HepG2 (cell line): ENCODE data around the gene TPM3. TPM values are rescaled to one million over a fixed set of nuclear protein-coding genes. Genes with fewer than 3 reads are reported as not detected.

Experiments used
- ARNTL ChIP-seq: sonication (generic); formaldehyde crosslinking; IDR thresholded peaks from 2 replicates; pipeline ENCODE4 v1.4.0; 2020; ENCODE audit warnings: mild to moderate bottlenecking, missing genetic modification reagents
- ERF ChIP-seq: IDR thresholded peaks from 2 replicates; pipeline ENCODE4 v1.6.1; 2018; ENCODE audit warnings: missing biosample characterization, missing genetic modification reagents
- HOXD1 ChIP-seq: sonication (generic); formaldehyde crosslinking; IDR thresholded peaks from 2 replicates; pipeline ENCODE4 v1.5.0; 2020; ENCODE audit warnings: missing genetic modification reagents
- KDM3A ChIP-seq: IDR thresholded peaks from 2 replicates; pipeline ENCODE4 v1.6.1; 2018; ENCODE audit warnings: low read depth, missing compliant biosample characterization
- KLF9 ChIP-seq: IDR thresholded peaks from 2 replicates; pipeline ENCODE4 v1.6.1; 2016; ENCODE audit warnings: low read depth
- MXD4 ChIP-seq: IDR thresholded peaks from 2 replicates; pipeline ENCODE4 v1.6.1; 2016; ENCODE audit warnings: mild to moderate bottlenecking, missing biosample characterization, missing genetic modification reagents
- NRL ChIP-seq: sonication (generic); formaldehyde crosslinking; IDR thresholded peaks from 2 replicates; pipeline ENCODE4 v1.5.0; 2020; ENCODE audit warnings: missing genetic modification reagents, mild to moderate bottlenecking, moderate library complexity, borderline replicate concordance
- RARA ChIP-seq: IDR thresholded peaks from 2 replicates; pipeline ENCODE4 v1.6.1; 2016; ENCODE audit warnings: missing genetic modification reagents, missing compliant biosample characterization
- SALL2 ChIP-seq: sonication (generic); formaldehyde crosslinking; IDR thresholded peaks from 2 replicates; pipeline ENCODE4 v1.8.1; 2023; ENCODE audit warnings: mild to moderate bottlenecking, missing genetic modification reagents, inconsistent platforms
- SMAD3 ChIP-seq: sonication (generic); formaldehyde crosslinking; IDR thresholded peaks from 2 replicates; pipeline ENCODE4 v1.4.0; 2020; ENCODE audit warnings: missing genetic modification reagents
- THAP11 ChIP-seq: IDR thresholded peaks from 2 replicates; pipeline ENCODE4 v1.6.1; 2016; ENCODE audit warnings: missing biosample characterization, missing genetic modification reagents
- ZFX ChIP-seq: sonication (generic); formaldehyde crosslinking; IDR thresholded peaks from 2 replicates; pipeline ENCODE4 v1.4.0; 2020; ENCODE audit warnings: mild to moderate bottlenecking, low read depth, missing genetic modification reagents, moderate library complexity
- ZNF24 ChIP-seq: fragments of 450-650 bp; IDR thresholded peaks from 2 replicates; pipeline ENCODE4 v1.6.1; 2017; ENCODE audit warnings: antibody characterized with exemption, mild to moderate bottlenecking
- ZNF253 ChIP-seq: sonication (generic); formaldehyde crosslinking; IDR thresholded peaks from 2 replicates; pipeline ENCODE4 v1.8.0; 2022; ENCODE audit warnings: mild to moderate bottlenecking, missing genetic modification reagents, borderline replicate concordance
- ZNF296 ChIP-seq: sonication (generic); formaldehyde crosslinking; conservative IDR thresholded peaks from 2 replicates; pipeline ENCODE4 v1.5.0; 2020; ENCODE audit warnings: mild to moderate bottlenecking, missing genetic modification reagents
- ZNF552 ChIP-seq: sonication (generic); formaldehyde crosslinking; IDR thresholded peaks from 2 replicates; pipeline ENCODE4 v1.9.0; 2022; ENCODE audit warnings: missing genetic modification reagents, mild to moderate bottlenecking, borderline replicate concordance
- ZNF567 ChIP-seq: sonication (generic); formaldehyde crosslinking; IDR thresholded peaks from 2 replicates; pipeline ENCODE4 v1.8.1; 2023; ENCODE audit warnings: mild to moderate bottlenecking, missing genetic modification reagents, borderline replicate concordance
- ZNF614 ChIP-seq: IDR thresholded peaks from 2 replicates; pipeline ENCODE4 v1.6.1; 2018; ENCODE audit warnings: missing biosample characterization, missing genetic modification reagents, inconsistent platforms, borderline replicate concordance
- ZNF616 ChIP-seq: sonication (generic); formaldehyde crosslinking; IDR thresholded peaks from 2 replicates; pipeline ENCODE4 v1.5.0; 2020; ENCODE audit warnings: low read depth, mild to moderate bottlenecking, missing genetic modification reagents
- ZNF652 ChIP-seq: IDR thresholded peaks from 2 replicates; pipeline ENCODE4 v1.6.1; 2016; ENCODE audit warnings: low read depth, borderline replicate concordance
- polyA plus RNA-seq, 8 experiments: library from polyadenylated mRNA; depleted of rRNA in 3 of 8; stranded (reverse) in 7 of 8; unstranded in 1 of 8; fragments of >200 nt; fragmentation: Illumina TruSeq in 4 of 8; extraction: Trizol in 4 of 8; gene quantifications; 2 replicates each; pipeline versions ENCODE4 v1.2.1 to v1.2.3, GENCODE V29; 2011 to 2016; ENCODE audit warnings: low read depth in 4 of 8, missing spikeins in 1 of 8, mixed read lengths in 1 of 8; ENCODE audit not compliant: insufficient read depth in 1 of 8
- total RNA-seq, 5 experiments: library from RNA; depleted of rRNA; stranded (reverse); fragments of >200 nt; fragmentation: Illumina TruSeq; extraction: Trizol; gene quantifications; 2 replicates each; pipeline ENCODE4 v1.2.3, GENCODE V29; 2016; ENCODE audit warnings: low read depth in 1 of 5
- TF ChIP-seq, protein P1 (sequence below): sonication (generic); formaldehyde crosslinking; IDR thresholded peaks from 2 replicates; pipeline ENCODE4 v1.5.0; 2020; ENCODE audit warnings: missing genetic modification reagents, mild to moderate bottlenecking, borderline replicate concordance
- TF ChIP-seq, protein P2 (sequence below): sonication (generic); formaldehyde crosslinking; IDR thresholded peaks from 2 replicates; pipeline ENCODE4 v1.8.0; 2022; ENCODE audit warnings: missing genetic modification reagents, low read depth, mild to moderate bottlenecking, borderline replicate concordance
- TF ChIP-seq, protein P3 (sequence below): sonication (generic); formaldehyde crosslinking; IDR thresholded peaks from 2 replicates; pipeline ENCODE4 v1.9.0; 2022; ENCODE audit warnings: missing genetic modification reagents, mild to moderate bottlenecking, borderline replicate concordance
- TF ChIP-seq, protein P4 (sequence below): sonication (generic); formaldehyde crosslinking; IDR thresholded peaks from 2 replicates; pipeline ENCODE4 v1.4.0; 2020; ENCODE audit warnings: missing genetic modification reagents

The TPM3 gene
- total and polyA plus RNA-seq, 2 of the 13 experiments (the other 11 are each of a cell fraction or from before 2014, with no cell fraction given) = 160 to 307 TPM

DNA sequence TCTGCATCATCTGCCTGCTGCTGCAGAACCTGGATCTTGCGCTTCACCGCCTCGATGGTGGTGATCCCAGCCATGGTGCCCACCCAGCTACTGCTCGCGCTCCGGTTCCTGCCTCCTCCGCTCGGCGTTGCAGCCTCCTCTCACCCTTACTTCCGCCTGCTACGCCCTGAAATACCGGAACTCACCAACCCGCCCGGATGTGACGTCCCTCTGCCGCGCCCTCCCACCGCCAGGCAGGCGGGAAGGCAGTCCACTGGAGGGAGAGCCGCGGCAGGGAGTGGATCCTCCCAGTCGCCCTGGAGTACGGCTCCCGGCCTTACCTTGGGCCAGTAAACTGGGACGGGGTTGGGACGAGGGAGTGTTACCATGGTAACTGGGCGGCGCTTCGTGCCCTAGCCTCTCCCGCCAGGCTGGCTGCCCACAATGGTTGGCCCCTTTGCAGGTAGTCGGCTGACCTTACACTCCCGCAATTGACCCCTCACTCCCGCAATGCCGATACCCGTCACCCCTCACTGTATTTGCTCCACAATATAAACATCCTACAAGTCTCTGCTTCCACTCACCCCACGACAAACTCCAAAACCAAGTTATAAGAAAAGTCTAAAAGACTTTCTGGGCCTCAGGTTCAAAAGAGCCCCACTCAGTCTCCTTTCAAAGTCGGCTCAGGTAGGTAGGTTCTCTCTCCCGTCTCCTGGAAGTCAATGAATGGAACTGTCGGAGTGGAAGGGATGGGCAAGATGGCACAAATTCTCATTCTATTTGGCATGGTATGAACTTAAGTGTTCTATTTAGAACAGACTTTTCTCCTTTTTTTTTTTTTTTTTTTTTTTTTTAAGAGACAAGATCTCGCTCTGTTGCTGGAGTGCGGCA is 8.6 kb downstream of the TPM3 start (continued):
- TF ChIP-seq, protein P1, sequence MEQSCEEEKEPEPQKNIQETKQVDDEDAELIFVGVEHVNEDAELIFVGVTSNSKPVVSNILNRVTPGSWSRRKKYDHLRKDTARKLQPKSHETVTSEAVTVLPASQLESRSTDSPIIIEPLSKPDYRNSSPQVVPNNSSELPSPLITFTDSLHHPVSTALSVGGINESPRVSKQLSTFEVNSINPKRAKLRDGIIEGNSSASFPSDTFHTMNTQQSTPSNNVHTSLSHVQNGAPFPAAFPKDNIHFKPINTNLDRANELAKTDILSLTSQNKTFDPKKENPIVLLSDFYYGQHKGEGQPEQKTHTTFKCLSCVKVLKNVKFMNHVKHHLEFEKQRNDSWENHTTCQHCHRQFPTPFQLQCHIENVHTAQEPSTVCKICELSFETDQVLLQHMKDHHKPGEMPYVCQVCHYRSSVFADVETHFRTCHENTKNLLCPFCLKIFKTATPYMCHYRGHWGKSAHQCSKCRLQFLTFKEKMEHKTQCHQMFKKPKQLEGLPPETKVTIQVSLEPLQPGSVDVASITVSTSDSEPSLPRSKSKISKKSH (CRISPR knock-in tag) = peak; percentile 84
- 0 out of 2 replicates have a peak, but pooled peaks have one; percentile 7 for TF ChIP-seq ZNF652 (CRISPR knock-in tag)
- TF ChIP-seq ZNF24 = no peak
- TF ChIP-seq ARNTL (CRISPR knock-in tag) = no peak
- TF ChIP-seq MXD4 (CRISPR knock-in tag) = peak; percentile 62; the same call in 1 of the 2 replicates
- TF ChIP-seq ZNF614 (CRISPR knock-in tag) = peak; percentile 80; the same call in 1 of the 2 replicates
- TF ChIP-seq RARA (CRISPR knock-in tag) = peak; percentile 47
- peak; percentile 93 for TF ChIP-seq ERF
- no peak for TF ChIP-seq ZNF296 (CRISPR knock-in tag)
- peak; percentile 63 for TF ChIP-seq NRL
- TF ChIP-seq ZNF616 (CRISPR knock-in tag) = no peak; the same call in 1 of the 2 replicates
- TF ChIP-seq THAP11 (CRISPR knock-in tag) = peak; percentile 92
- TF ChIP-seq, protein P2, sequence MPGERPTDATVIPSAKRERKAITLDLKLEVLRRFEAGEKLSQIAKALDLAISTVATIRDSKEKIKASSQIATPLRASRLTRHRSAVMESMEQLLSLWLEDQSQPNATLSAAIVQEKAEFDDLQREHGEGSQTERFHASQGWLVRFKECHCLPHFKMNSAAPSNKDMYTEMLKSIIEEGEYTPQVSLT = no peak
- TF ChIP-seq, protein P3, sequence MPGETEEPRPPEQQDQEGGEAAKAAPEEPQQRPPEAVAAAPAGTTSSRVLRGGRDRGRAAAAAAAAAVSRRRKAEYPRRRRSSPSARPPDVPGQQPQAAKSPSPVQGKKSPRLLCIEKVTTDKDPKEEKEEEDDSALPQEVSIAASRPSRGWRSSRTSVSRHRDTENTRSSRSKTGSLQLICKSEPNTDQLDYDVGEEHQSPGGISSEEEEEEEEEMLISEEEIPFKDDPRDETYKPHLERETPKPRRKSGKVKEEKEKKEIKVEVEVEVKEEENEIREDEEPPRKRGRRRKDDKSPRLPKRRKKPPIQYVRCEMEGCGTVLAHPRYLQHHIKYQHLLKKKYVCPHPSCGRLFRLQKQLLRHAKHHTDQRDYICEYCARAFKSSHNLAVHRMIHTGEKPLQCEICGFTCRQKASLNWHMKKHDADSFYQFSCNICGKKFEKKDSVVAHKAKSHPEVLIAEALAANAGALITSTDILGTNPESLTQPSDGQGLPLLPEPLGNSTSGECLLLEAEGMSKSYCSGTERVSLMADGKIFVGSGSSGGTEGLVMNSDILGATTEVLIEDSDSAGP = peak; percentile 89; the same call in 1 of the 2 replicates
- TF ChIP-seq ZNF552 = no peak; the same call in none of the 2 replicates
- peak; percentile 85; the same call in 1 of the 2 replicates for TF ChIP-seq KDM3A (CRISPR knock-in tag)
- peak; percentile 87 for TF ChIP-seq ZFX (CRISPR knock-in tag)
- TF ChIP-seq SMAD3 (CRISPR knock-in tag) = peak; percentile 55; the same call in 1 of the 2 replicates
- TF ChIP-seq HOXD1 = peak; percentile 70; the same call in 1 of the 2 replicates
- TF ChIP-seq, protein P4, sequence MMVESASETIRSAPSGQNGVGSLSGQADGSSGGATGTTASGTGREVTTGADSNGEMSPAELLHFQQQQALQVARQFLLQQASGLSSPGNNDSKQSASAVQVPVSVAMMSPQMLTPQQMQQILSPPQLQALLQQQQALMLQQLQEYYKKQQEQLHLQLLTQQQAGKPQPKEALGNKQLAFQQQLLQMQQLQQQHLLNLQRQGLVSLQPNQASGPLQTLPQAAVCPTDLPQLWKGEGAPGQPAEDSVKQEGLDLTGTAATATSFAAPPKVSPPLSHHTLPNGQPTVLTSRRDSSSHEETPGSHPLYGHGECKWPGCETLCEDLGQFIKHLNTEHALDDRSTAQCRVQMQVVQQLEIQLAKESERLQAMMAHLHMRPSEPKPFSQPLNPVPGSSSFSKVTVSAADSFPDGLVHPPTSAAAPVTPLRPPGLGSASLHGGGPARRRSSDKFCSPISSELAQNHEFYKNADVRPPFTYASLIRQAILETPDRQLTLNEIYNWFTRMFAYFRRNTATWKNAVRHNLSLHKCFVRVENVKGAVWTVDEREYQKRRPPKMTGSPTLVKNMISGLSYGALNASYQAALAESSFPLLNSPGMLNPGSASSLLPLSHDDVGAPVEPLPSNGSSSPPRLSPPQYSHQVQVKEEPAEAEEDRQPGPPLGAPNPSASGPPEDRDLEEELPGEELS = peak; percentile 41; the same call in 1 of the 2 replicates
- TF ChIP-seq ZNF253 (CRISPR knock-in tag) = peak; percentile 91
- TF ChIP-seq KLF9 (CRISPR knock-in tag) = 0 out of 2 replicates have a peak, but pooled peaks have one; percentile 78
- TF ChIP-seq ZNF567 (CRISPR knock-in tag) = 0 out of 2 replicates have a peak, but pooled peaks have one; percentile 40
- peak; percentile 97 for TF ChIP-seq SALL2 (CRISPR knock-in tag)
